ENCODE results near the gene H3-3A. TPM values are rescaled to one million over a fixed set of nuclear protein-coding genes. Genes with fewer than 3 reads are reported as not detected.

Gene H3-3A
- total RNA-seq, 3 donors from 2014 or later (not counting 1 experiment from before 2014, with no cell fraction given) = 490 to 616 (median 522) TPM

DNA sequence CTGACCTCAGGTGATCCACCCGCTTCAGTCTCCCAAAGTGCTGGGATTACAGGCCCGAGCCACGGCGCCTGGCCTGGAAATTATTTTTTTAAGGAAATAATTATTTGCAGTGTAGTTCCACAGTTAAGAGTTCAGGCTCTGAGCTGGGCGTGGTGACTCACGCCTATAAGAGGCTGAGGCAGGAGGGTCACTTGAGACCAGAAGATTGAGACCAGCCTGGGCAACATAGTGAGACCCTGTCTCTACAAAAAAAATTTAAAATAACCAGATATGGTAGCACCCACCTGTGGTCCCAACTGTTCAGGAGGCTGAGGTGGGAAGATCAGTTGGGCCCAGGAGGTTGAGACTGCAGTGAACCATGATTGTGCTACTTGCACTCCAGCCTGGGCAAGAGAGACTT, 13.9 kb downstream of the H3-3A start:
- TF ChIP-seq CTCF (IDR thresholded peaks at IDR 0.05) = no peak
- H3K27me3 Mint-ChIP-seq (ENCODE audit: low read depth in 2 of 2) = no peaks in the 10 kb centered on the region
- intact Hi-C loops (cut with micrococcal nuclease) = no loop called here
- H3K4me1 Mint-ChIP-seq = peaks cover 9 to 13% of the 10 kb centered on the region in 2 donors
- no peaks in the 10 kb centered on the region for H3K9me3 ChIP-seq (ENCODE audit: control insufficient read depth, insufficient read depth, low read length)
- ATAC-seq = peak in 1 of 3 donors; percentile 5
- H3K9me3 Mint-ChIP-seq = no peaks in the 10 kb centered on the region
- H3K27me3 ChIP-seq (ENCODE audit: control insufficient read depth, insufficient read depth, low read length) = no peaks in the 10 kb centered on the region
- H3K27ac ChIP-seq (ENCODE audit: low read length) = no peak overlapping the region
- H3K4me1 ChIP-seq (ENCODE audit: control insufficient read depth, insufficient read depth, low read length) = no peaks in the 10 kb centered on the region
- DNase-seq = no peak
- H3K4me3 Mint-ChIP-seq = no peak overlapping the region
- H3K4me3 ChIP-seq (ENCODE audit: low read length) = no peak overlapping the region
- H3K36me3 Mint-ChIP-seq = peaks cover 19% of the 10 kb centered on the region
- 96% methylated on average over 6 of the region's 6 CpGs for WGBS (ENCODE audit: insufficient coverage)
- peak overlapping the region in 1 of 2 donors; percentile 51 for H3K27ac Mint-ChIP-seq
- peaks cover 30% of the 10 kb centered on the region for H3K36me3 ChIP-seq (ENCODE audit: control insufficient read depth, insufficient read depth, low read length)

DNA sequence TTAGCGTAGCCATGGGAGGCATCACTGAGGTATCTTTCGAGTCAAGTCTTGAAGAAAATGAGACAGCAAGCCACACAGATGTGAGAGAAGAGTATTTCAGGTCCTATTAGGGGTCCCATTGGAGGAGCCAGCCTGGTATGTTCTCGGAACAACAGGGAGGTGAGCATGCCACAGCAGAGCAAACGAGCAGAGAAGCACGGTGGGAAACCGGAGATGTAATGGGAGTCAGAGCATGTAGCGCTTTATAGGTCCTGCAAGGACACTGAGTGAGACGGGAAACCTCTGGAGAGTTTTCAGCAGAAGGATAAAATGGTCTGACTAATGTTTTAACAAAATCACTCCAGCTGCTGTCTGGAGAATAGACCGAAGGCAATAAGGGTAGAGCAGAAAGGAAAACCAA, 15.9 kb downstream of the H3-3A start:
- no peak overlapping the region for H3K27ac Mint-ChIP-seq
- Histone ChIP-seq H3K4me1 (ENCODE audit: control insufficient read depth, insufficient read depth, low read length) (peaks cover 10% of the 10 kb centered on the region), H3K36me3 (ENCODE audit: control insufficient read depth, insufficient read depth, low read length) (peaks cover 14% of the 10 kb centered on the region), H3K9me3 (ENCODE audit: control insufficient read depth, insufficient read depth, low read length) (no peaks in the 10 kb centered on the region), H3K27ac (ENCODE audit: low read length) (no peak overlapping the region), H3K4me3 (ENCODE audit: low read length) (no peak overlapping the region), H3K27me3 (ENCODE audit: control insufficient read depth, insufficient read depth, low read length) (no peaks in the 10 kb centered on the region)
- H3K36me3 Mint-ChIP-seq = peaks cover 17% of the 10 kb centered on the region
- intact Hi-C loops (cut with micrococcal nuclease) = no loop called here
- 95% methylated on average over 9 of the region's 9 CpGs for WGBS (ENCODE audit: insufficient coverage)
- DNase-seq = no peak
- H3K9me3 Mint-ChIP-seq = no peaks in the 10 kb centered on the region
- ATAC-seq = no peak
- H3K27me3 Mint-ChIP-seq (ENCODE audit: low read depth in 2 of 2) = no peaks in the 10 kb centered on the region
- no peak overlapping the region for H3K4me3 Mint-ChIP-seq
- no peak for TF ChIP-seq CTCF (IDR thresholded peaks at IDR 0.05)
- H3K4me1 Mint-ChIP-seq = peaks cover 11 to 16% of the 10 kb centered on the region in 2 donors

DNA sequence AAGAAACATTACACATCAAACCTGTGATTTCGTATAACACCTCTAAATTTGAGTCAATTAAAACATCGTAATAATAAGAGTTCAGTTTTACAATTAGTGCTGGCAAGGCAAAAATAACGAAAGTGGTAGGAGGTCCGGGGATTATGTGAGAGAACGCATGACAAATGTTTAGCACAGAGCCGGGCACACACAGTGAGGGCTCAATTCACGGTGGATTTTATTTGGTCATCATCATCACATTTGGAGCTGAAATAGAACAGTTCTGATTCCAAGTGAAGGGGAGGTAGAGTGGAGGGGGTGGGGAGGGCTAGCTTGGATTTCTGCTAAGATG, 20.0 kb downstream of the H3-3A start:
- Histone ChIP-seq H3K4me1 (ENCODE audit: control insufficient read depth, insufficient read depth, low read length) (peaks cover 15% of the 10 kb centered on the region), H3K27me3 (ENCODE audit: control insufficient read depth, insufficient read depth, low read length) (no peaks in the 10 kb centered on the region), H3K36me3 (ENCODE audit: control insufficient read depth, insufficient read depth, low read length) (no peaks in the 10 kb centered on the region), H3K9me3 (ENCODE audit: control insufficient read depth, insufficient read depth, low read length) (no peaks in the 10 kb centered on the region), H3K27ac (ENCODE audit: low read length) (no peak overlapping the region), H3K4me3 (ENCODE audit: low read length) (peak overlapping the region; percentile 59)
- Mint-ChIP-seq H3K4me1 (peaks cover 11 to 13% of the 10 kb centered on the region in 2 donors), H3K27ac (peak overlapping the region in 1 of 2 donors; percentile 88), H3K9me3 (no peaks in the 10 kb centered on the region), H3K27me3 (ENCODE audit: low read depth in 2 of 2) (no peaks in the 10 kb centered on the region), H3K36me3 (no peaks in the 10 kb centered on the region), H3K4me3 (peak overlapping the region; percentile 97)
- ATAC-seq (no peak), DNase-seq (no peak)
- WGBS (ENCODE audit: insufficient coverage) = 73% methylated on average over 6 of the region's 7 CpGs
- intact Hi-C loops (cut with micrococcal nuclease) = loop anchor here (5.0 kb wide), 1 partner anchor 40 kb away; no protein-coding TSS in a partner anchor
- TF ChIP-seq CTCF (IDR thresholded peaks at IDR 0.05) = no peak

GRCh38 chr1:226082959-226083301, 20.4 kb downstream of the H3-3A start:
- no peaks in the 10 kb centered on the region for H3K36me3 Mint-ChIP-seq
- Histone ChIP-seq H3K27ac (ENCODE audit: low read length) (no peak overlapping the region), H3K27me3 (ENCODE audit: control insufficient read depth, insufficient read depth, low read length) (no peaks in the 10 kb centered on the region), H3K36me3 (ENCODE audit: control insufficient read depth, insufficient read depth, low read length) (no peaks in the 10 kb centered on the region), H3K4me1 (ENCODE audit: control insufficient read depth, insufficient read depth, low read length) (peaks cover 15% of the 10 kb centered on the region), H3K9me3 (ENCODE audit: control insufficient read depth, insufficient read depth, low read length) (no peaks in the 10 kb centered on the region), H3K4me3 (ENCODE audit: low read length) (peak overlapping the region; percentile 59)
- peaks cover 11 to 13% of the 10 kb centered on the region in 2 donors for H3K4me1 Mint-ChIP-seq
- H3K9me3 Mint-ChIP-seq = no peaks in the 10 kb centered on the region
- no peaks in the 10 kb centered on the region for H3K27me3 Mint-ChIP-seq (ENCODE audit: low read depth in 2 of 2)
- intact Hi-C loops (cut with micrococcal nuclease) = loop anchor here (1.0 to 5.0 kb wide), 2 partner anchors 21 to 39 kb away; partner anchors contain the start of gene H3-3A
- no peak for TF ChIP-seq CTCF (IDR thresholded peaks at IDR 0.05)
- H3K27ac Mint-ChIP-seq = peak overlapping the region; percentile 58 to 88
- DNase-seq = no peak
- peak; percentile 22 to 46 (median 24) for ATAC-seq
- peak overlapping the region; percentile 97 for H3K4me3 Mint-ChIP-seq
- 3% methylated on average over 23 of the region's 23 CpGs for WGBS (ENCODE audit: insufficient coverage)

Measured in natural killer cell (primary cell).